ENCODE measurements around the gene NOC3L.

DNA sequence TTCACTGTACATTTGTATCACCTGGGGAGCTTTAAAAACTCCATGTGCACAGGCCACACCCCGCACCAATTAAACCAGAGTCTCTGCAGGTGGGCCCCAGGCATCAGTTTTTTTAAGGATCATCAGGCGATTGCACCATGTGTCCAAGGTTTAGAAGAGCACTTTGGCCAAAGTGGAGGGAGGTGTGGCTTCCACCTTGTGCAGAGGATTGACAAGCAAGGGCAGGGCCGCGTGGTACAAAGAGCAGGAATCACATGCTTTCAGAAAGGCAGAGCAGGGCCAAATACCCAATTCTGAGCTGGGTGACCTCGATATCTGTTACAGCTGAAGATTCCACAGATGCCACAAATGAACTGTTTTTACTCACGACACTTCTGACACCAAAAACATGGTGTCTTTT lies 52.4 kb downstream of the NOC3L start:
- TF ChIP-seq, protein P1, sequence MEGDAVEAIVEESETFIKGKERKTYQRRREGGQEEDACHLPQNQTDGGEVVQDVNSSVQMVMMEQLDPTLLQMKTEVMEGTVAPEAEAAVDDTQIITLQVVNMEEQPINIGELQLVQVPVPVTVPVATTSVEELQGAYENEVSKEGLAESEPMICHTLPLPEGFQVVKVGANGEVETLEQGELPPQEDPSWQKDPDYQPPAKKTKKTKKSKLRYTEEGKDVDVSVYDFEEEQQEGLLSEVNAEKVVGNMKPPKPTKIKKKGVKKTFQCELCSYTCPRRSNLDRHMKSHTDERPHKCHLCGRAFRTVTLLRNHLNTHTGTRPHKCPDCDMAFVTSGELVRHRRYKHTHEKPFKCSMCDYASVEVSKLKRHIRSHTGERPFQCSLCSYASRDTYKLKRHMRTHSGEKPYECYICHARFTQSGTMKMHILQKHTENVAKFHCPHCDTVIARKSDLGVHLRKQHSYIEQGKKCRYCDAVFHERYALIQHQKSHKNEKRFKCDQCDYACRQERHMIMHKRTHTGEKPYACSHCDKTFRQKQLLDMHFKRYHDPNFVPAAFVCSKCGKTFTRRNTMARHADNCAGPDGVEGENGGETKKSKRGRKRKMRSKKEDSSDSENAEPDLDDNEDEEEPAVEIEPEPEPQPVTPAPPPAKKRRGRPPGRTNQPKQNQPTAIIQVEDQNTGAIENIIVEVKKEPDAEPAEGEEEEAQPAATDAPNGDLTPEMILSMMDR (IDR thresholded peaks at IDR 0.05), result no peak
- TF ChIP-seq POLR2A (IDR thresholded peaks at IDR 0.05), result no peak

All from prostate gland (tissue), 2 donors.